SW480 (cell line): ENCODE data around the gene IL13.

Source experiments
- DNase-seq: peaks from one replicate; pipeline ENCODE4 v3.0.0-alpha.2; 2016; ENCODE audit warnings: low spot score

IL13 gene

DNA sequence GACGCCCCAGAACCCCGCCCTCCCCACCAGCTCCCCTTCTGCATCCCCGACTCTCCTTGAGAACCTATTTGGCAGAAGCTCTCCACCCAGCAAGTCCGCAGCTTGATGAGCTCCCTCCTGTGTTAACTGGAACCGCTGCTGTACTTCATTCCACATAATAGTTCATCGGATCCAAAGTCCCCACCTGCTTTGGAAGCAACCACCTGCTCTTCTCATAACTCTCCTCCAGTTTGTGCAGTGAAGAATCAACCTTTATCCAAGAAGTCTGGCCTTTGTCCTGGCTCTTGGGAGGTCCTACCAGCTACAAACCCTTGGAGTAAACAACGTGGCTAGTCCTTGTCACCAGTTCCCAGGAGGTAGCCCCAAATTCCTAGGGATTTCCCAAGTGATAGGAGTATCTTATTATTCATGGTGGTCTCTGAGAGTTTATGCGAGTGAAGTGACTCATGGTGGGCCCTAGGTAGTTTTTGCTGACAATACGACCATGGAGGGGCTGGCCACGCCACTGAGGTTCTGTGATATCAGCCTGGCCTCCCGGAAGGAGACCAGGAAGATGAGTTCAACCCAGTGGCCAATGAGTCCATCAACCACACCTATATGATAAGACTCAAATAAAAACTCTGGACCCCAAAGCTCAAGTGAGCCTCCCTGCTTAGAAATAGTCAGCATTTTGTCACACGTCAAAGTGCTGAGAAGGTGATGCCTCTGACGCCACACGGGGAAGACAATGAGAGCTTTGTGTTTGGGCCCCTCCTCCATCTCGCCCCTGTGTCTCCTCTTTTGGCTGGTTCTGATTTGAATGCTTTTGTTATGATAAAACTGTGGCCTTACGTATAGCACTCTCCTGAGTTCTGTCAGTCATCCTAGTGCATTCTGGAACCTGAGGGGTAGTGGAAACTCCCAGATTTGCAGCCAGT is 12.3 kb downstream of the IL13 start:
- DNase-seq, result no peak

DNA sequence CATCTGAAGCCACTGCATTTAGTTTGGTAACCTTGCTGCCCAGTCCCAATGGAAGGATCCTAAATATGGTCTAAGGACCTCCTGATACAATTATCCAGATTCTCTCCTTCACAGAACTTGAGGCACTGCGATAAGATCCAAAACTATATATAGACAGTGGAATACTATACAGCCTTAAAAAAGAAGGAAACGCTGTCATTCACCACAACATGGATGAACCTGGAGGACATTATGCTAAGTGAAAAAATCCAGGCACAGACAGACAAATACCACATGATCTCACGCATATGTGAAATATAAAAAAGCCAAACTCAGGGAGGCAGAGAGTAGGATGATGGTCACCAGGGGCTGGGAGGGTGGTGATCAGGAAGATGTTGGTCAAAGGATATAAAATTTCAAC is 13.0 kb downstream of the IL13 start:
- DNase-seq, result no peak

- DNase-seq, result no peak
Measured at GRCh38 chr5:132673488-132673887, 15.5 kb downstream of the IL13 start.

DNA sequence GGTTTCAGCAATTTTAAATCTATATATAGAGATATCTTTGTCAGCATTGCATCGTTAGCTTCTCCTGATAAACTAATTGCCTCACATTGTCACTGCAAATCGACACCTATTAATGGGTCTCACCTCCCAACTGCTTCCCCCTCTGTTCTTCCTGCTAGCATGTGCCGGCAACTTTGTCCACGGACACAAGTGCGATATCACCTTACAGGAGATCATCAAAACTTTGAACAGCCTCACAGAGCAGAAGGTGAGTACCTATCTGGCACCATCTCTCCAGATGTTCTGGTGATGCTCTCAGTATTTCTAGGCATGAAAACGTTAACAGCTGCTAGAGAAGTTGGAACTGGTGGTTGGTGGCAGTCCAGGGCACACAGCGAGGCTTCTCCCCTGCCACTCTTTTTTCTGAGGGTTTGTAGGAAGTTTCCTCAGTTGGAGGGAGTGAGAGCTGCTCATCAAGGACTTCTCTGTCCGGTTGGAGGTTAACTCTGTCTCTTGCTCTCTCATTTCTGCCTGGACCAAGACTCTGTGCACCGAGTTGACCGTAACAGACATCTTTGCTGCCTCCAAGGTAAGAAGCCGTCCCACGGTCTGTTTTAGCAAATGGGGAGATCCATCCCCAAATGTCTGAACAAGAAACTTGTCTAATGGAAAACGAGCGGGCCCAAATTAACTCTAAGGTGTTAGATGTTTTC is 16.1 kb downstream of the IL13 start, which contains the start of gene IL4:
TSS of gene IL4 (plus strand) at position 51 of the 692 bp plus-strand sequence. CDS start at position 113, 62 bp downstream.
- DNase-seq, result no peak

GRCh38 chr5:132674671-132675506 is 16.9 kb downstream of the IL13 start:
- DNase-seq, result no peak

GRCh38 chr5:132675936-132676689 is 18.1 kb downstream of the IL13 start:
- DNase-seq, result no peak

DNA sequence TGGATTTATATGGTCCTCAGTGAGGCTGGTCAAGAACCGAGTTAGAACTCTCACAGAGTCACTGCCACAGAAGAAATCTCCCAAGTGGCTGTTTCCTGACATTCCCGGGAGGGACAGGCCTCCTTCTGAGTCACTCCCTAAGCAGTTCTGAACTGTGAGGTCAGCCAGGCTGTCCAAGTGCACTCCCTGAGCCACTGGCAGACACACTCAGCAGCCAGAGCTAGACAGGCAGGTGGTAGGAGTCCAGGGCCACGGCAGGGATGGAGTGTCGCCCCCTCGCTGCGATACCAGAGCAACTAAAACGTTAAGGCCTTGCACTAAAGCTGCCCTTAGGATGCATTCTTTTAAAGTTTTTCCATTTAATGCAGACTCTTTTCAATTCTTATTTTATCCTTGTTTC is 19.2 kb downstream of the IL13 start:
- peak; percentile 70 for DNase-seq

DNA sequence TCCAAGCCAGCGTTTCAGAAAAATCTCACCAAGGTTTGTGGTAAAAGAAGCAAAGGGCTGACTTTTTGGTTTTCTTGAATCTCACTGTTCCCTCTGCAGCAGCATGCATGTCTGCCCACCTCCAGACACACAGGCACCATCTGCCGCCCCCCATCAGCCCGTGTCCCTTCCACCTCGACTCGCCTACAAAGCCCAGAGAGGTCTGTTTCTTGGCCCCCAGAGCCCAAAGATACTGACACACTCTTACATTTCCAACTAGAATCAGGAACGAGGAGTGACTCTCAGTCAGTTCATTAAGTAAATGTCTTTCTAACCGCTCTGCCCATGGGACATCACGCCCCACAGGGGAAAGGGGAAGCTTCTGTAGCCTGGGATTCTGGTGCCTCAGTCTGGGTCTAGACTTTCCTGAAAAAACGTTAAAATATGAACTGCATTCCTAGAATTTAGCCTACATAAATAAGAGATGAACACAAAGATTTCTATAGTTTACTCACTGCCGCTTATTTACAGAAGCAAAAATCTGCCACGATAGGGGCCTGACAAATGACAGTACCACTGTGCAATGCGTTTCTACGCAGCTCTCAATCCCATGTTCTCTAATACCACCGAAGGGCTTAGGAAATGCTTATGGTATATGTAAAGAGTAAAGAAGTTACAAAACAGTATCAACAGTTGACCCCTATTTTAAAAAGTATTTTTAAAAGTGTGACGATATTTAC is 19.9 kb downstream of the IL13 start:
- no peak for DNase-seq

DNA sequence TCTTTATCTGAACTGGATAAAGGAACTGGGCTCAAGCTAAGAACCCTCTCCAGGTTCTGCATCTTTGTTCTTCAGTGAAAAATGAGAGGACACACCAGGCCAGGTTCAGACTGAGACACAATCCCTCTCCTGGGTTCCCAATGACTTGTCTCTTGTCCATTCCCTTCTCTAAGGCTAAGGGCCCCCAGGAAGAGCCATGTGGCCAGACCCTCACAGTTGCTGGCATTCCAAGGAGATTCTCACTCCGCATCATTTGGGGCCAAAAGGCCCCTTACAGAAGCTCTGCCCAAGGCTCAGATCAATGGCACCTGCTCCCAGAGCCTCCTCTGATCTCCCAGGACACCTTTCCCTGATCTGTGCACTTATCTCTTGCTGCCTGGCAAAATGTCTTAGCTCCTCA is 20.8 kb downstream of the IL13 start:
- DNase-seq, result no peak

- DNase-seq, result no peak
Measured at GRCh38 chr5:132679166-132679565, 21.2 kb downstream of the IL13 start.

DNA sequence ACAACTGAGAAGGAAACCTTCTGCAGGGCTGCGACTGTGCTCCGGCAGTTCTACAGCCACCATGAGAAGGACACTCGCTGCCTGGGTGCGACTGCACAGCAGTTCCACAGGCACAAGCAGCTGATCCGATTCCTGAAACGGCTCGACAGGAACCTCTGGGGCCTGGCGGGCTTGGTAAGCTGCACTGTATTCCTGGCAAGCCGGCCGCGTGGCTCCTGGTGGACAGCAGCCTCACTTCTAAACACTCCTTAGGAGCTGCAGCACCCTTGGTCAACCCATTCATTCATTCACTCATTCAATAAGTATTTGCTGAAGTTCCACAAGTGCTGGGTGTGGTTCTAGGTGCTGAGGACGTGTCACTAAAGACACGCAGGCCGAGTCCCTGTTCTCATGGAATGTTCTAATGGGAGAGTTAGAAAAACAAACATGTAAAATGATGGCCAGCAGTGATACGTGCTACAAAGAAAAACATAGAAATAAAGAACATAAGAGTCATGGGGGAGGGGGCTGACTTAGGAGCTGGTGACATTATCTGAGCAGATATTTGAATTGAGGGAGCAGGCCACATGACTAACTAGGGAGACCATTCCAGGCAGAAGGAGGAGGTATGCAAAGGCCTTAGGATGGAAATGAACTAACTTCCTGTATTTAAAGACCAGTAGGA is 21.9 kb downstream of the IL13 start:
- no peak for DNase-seq

GRCh38 chr5:132680780-132681475 is 23.0 kb downstream of the IL13 start:
- no peak for DNase-seq

GRCh38 chr5:132681476-132681831 is 23.5 kb downstream of the IL13 start:
- DNase-seq, result no peak

GRCh38 chr5:132681983-132682382 is 24.0 kb downstream of the IL13 start:
- no peak for DNase-seq

DNA sequence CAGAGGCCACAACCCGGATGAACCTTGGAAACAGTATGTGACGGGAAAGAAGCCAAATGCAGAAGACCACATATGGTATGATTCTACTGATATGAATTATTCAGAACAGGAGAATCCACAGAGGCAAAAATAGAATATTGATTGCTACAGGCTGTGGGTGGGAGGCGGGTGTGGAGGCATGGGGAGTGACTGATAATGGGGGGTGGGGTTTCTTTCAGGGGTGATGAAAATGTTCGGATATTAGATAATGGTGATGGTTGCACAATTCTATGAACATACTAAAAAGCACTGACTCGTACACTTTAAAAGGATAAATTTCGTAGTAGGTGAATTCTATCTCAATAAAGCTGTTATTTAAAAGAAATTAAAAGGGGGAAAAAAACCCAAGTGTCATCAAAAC is 26.5 kb downstream of the IL13 start:
- DNase-seq, result no peak

GRCh38 chr5:132684922-132685720 is 27.1 kb downstream of the IL13 start:
- no peak for DNase-seq

DNA sequence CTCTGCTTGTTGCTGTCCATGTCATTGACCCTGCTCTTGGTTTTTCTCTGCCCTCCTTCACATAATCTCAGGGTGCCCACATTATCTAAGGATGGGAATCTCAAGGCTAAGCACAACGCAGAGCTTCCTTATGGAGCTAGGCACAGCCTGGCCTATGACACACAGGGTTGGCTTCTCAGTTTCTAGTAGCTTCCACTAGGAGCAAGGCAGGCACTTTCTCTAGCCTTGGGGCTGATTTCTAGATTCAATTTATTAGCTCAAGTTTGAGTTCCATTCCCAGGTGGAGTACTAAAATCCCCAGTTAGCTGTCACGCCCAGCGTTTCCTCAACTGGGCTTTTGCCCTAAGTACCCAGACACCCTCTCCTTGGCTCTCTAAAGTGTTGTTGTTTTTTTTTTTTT is 28.2 kb downstream of the IL13 start:
- DNase-seq, result no peak

DNA sequence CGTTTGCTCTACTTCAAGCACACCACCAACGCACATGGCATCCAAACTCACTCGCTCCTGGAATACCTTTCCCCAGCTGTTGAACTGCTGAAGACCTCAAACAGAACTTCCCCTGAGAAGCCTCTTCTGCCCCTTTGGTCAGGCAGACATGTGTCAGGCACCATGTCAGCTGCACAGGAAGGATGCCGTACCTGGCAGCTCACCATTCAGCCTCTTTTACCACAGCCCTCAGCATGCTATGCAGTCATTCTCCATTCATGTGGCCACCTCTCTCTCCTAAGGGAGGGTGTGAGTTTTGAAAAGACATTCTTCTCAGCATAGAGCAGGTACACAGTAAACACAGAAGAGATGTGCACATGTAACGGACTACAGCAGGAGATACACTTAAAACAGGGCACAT is 30.0 kb downstream of the IL13 start:
- DNase-seq, result no peak
